ENCODE results near the gene AKAP14. TPM values are rescaled to one million over a fixed set of nuclear protein-coding genes. Genes with fewer than 3 reads are reported as not detected.
"Not testable (repeated sequence)": the region's sequence is repeated elsewhere in the genome, so short reads cannot be mapped to it uniquely, and the experiment has no call there.

AKAP14 gene
- total RNA-seq, 1 experiment from 2014 or later, result not detected

- no peak for TF ChIP-seq CTCF (IDR thresholded peaks at IDR 0.05; ENCODE audit: unreplicated experiment)
- Mint-ChIP-seq H3K4me1 (ENCODE audit: insufficient read depth, unreplicated experiment) (no peaks in the 10 kb centered on the region), H3K27ac (ENCODE audit: low read depth, unreplicated experiment) (peak within 1 kb of the TSS; percentile 74), H3K36me3 (ENCODE audit: insufficient read depth, unreplicated experiment) (no peaks in the 10 kb centered on the region), H3K27me3 (ENCODE audit: insufficient read depth, unreplicated experiment) (peaks cover 5% of the 10 kb centered on the region), H3K4me3 (ENCODE audit: unreplicated experiment) (peak within 1 kb of the TSS; percentile 82), H3K9me3 (ENCODE audit: unreplicated experiment) (no peaks in the 10 kb centered on the region)
- BruUV-seq (replicated peaks), result no TSS peak
- ChIA-PET CTCF (interaction anchor here (0.6 to 0.9 kb wide), 4 partner anchors 60 to 851 kb away, joined by 3 to 5 read pairs (median 4); no protein-coding TSS in a partner anchor), POLR2A (interaction anchor here (0.6 to 1.8 kb wide), 5 partner anchors 91 to 607 kb away, joined by 3 to 10 read pairs (median 3); partner anchors contain the start of genes RPL39 and UPF3B)
- DNase-seq (ENCODE audit: unreplicated experiment), result peak; percentile 86
- intact Hi-C loops (cut with micrococcal nuclease), result no loop called here
Measured at GRCh38 chrX:119943185-119943988, 47.7 kb downstream of the AKAP14 start, which contains the start of gene NKAP. Gene NKAP (minus strand): TSS chrX:119943751. CDS start chrX:119943605, 146 bp downstream.

- no peaks in the 10 kb centered on the region for H3K9me3 Mint-ChIP-seq (ENCODE audit: unreplicated experiment)
- CTCF ChIA-PET, result no interaction called here
- TF ChIP-seq CTCF (IDR thresholded peaks at IDR 0.05; ENCODE audit: unreplicated experiment), result no peak
- H3K27me3 Mint-ChIP-seq (ENCODE audit: insufficient read depth, unreplicated experiment), result peaks cover 17% of the 10 kb centered on the region
- BruUV-seq (replicated peaks), result no TSS peak
- H3K4me3 Mint-ChIP-seq (ENCODE audit: unreplicated experiment), result no peak overlapping the region
- no peaks in the 10 kb centered on the region for H3K4me1 Mint-ChIP-seq (ENCODE audit: insufficient read depth, unreplicated experiment)
- no peak overlapping the region for H3K27ac Mint-ChIP-seq (ENCODE audit: low read depth, unreplicated experiment)
- intact Hi-C loops (cut with micrococcal nuclease), result no loop called here
- DNase-seq (ENCODE audit: unreplicated experiment), result no peak
- H3K36me3 Mint-ChIP-seq (ENCODE audit: insufficient read depth, unreplicated experiment), result no peaks in the 10 kb centered on the region
- POLR2A ChIA-PET, result no interaction called here
Measured at GRCh38 chrX:119945481-119945880, 49.8 kb downstream of the AKAP14 start.

GRCh38 chrX:119948381-119948780 lies 52.7 kb downstream of the AKAP14 start:
- no peak for TF ChIP-seq CTCF (IDR thresholded peaks at IDR 0.05; ENCODE audit: unreplicated experiment)
- H3K36me3 Mint-ChIP-seq (ENCODE audit: insufficient read depth, unreplicated experiment), result no peaks in the 10 kb centered on the region
- H3K9me3 Mint-ChIP-seq (ENCODE audit: unreplicated experiment), result no peaks in the 10 kb centered on the region
- BruUV-seq (replicated peaks), result no TSS peak
- H3K4me3 Mint-ChIP-seq (ENCODE audit: unreplicated experiment), result no peak overlapping the region
- intact Hi-C loops (cut with micrococcal nuclease), result no loop called here
- peaks cover 17% of the 10 kb centered on the region for H3K27me3 Mint-ChIP-seq (ENCODE audit: insufficient read depth, unreplicated experiment)
- H3K27ac Mint-ChIP-seq (ENCODE audit: low read depth, unreplicated experiment), result no peak overlapping the region
- DNase-seq (ENCODE audit: unreplicated experiment), result no peak
- ChIA-PET CTCF (interaction anchor here (0.6 to 2.6 kb wide), 2 partner anchors 12 to 266 kb away, joined by 3 to 10 read pairs; no protein-coding TSS in a partner anchor), POLR2A (no interaction called here)
- H3K4me1 Mint-ChIP-seq (ENCODE audit: insufficient read depth, unreplicated experiment), result no peaks in the 10 kb centered on the region

DNA sequence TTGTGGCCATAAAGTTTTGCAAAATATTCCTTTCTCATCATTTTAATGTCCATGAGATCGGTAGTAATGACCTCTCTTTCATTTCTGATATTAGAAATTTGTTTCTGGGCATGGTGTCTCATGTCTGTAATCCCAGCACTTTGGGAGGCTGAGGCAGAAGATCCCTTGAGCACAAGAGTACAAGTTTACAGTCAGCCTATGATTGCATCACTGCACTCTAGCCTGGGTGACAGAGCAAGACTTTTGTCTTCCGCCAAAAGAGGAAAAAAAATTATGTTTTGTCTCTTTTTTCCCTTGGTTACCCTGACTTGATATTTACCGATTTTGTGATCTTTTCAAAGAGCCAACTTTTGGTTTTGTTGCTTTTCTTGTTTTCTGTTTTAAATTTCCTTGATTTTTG lies 58.7 kb downstream of the AKAP14 start:
- DNase-seq (ENCODE audit: unreplicated experiment), result no peak
- Mint-ChIP-seq H3K36me3 (ENCODE audit: insufficient read depth, unreplicated experiment) (no peaks in the 10 kb centered on the region), H3K27ac (ENCODE audit: low read depth, unreplicated experiment) (no peak overlapping the region), H3K4me3 (ENCODE audit: unreplicated experiment) (no peak overlapping the region), H3K9me3 (ENCODE audit: unreplicated experiment) (no peaks in the 10 kb centered on the region), H3K4me1 (ENCODE audit: insufficient read depth, unreplicated experiment) (no peaks in the 10 kb centered on the region), H3K27me3 (ENCODE audit: insufficient read depth, unreplicated experiment) (peaks cover 33% of the 10 kb centered on the region)
- ChIA-PET CTCF (interaction anchor here (0.6 kb wide), 1 partner anchor 176 kb away, joined by 3 read pairs; no protein-coding TSS in a partner anchor), POLR2A (no interaction called here)
- intact Hi-C loops (cut with micrococcal nuclease), result no loop called here
- BruUV-seq (replicated peaks), result no TSS peak
- no peak for TF ChIP-seq CTCF (IDR thresholded peaks at IDR 0.05; ENCODE audit: unreplicated experiment)

GRCh38 chrX:119955807-119956570 lies 60.3 kb downstream of the AKAP14 start:
- CTCF ChIA-PET, result interaction anchor here (0.5 kb wide), 1 partner anchor 131 kb away, joined by 3 read pairs; no protein-coding TSS in a partner anchor
- BruUV-seq (replicated peaks); H3K36me3 Mint-ChIP-seq (ENCODE audit: insufficient read depth, unreplicated experiment); POLR2A ChIA-PET; DNase-seq (ENCODE audit: unreplicated experiment); H3K4me3 Mint-ChIP-seq (ENCODE audit: unreplicated experiment); H3K4me1 Mint-ChIP-seq (ENCODE audit: insufficient read depth, unreplicated experiment); H3K27ac Mint-ChIP-seq (ENCODE audit: low read depth, unreplicated experiment); intact Hi-C loops (cut with micrococcal nuclease); H3K9me3 Mint-ChIP-seq (ENCODE audit: unreplicated experiment): not testable (repeated sequence)
- H3K27me3 Mint-ChIP-seq (ENCODE audit: insufficient read depth, unreplicated experiment), result peaks cover 38% of the 10 kb centered on the region
